ENCODE results near the gene NBPF14. TPM values are rescaled to one million over a fixed set of nuclear protein-coding genes. Genes with fewer than 3 reads are reported as not detected.
A peak's percentile ranks its signal among the peaks of the same experiment; 100 is the strongest.
"Not testable (repeated sequence)": the region's sequence is repeated elsewhere in the genome, so short reads cannot be mapped to it uniquely, and the experiment has no call there.

Gene NBPF14, protein sequence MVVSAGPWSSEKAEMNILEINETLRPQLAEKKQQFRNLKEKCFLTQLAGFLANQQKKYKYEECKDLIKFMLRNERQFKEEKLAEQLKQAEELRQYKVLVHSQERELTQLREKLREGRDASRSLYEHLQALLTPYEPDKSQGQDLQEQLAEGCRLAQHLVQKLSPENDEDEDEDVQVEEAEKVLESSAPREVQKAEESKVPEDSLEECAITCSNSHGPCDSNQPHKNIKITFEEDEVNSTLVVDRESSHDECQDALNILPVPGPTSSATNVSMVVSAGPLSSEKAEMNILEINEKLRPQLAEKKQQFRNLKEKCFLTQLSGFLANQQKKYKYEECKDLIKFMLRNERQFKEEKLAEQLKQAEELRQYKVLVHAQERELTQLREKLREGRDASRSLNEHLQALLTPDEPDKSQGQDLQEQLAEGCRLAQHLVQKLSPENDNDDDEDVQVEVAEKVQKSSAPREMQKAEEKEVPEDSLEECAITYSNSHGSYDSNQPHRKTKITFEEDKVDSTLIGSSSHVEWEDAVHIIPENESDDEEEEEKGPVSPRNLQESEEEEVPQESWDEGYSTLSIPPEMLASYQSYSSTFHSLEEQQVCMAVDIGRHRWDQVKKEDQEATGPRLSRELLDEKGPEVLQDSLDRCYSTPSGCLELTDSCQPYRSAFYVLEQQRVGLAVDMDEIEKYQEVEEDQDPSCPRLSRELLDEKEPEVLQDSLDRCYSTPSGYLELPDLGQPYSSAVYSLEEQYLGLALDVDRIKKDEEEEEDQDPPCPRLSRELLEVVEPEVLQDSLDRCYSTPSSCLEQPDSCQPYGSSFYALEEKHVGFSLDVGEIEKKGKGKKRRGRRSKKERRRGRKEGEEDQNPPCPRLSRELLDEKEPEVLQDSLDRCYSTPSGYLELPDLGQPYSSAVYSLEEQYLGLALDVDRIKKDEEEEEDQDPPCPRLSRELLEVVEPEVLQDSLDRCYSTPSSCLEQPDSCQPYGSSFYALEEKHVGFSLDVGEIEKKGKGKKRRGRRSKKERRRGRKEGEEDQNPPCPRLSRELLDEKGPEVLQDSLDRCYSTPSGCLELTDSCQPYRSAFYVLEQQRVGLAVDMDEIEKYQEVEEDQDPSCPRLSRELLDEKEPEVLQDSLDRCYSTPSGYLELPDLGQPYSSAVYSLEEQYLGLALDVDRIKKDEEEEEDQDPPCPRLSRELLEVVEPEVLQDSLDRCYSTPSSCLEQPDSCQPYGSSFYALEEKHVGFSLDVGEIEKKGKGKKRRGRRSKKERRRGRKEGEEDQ (N-terminal part only)
- 15.3 TPM for polyA plus RNA-seq (ENCODE audit: insufficient read length)

- not testable (repeated sequence) for DNase-seq
These were observed at the start of gene NBPF14 for GRCh38 chr1:148595911-148596310. Gene NBPF14, minus strand, starts transcription at chr1:148596011. Its CDS starts 294 bp downstream, at chr1:148595717.

GRCh38 chr1:148625451-148625850 is 29.6 kb upstream of the NBPF14 start:
- not testable (repeated sequence) for DNase-seq

DNA sequence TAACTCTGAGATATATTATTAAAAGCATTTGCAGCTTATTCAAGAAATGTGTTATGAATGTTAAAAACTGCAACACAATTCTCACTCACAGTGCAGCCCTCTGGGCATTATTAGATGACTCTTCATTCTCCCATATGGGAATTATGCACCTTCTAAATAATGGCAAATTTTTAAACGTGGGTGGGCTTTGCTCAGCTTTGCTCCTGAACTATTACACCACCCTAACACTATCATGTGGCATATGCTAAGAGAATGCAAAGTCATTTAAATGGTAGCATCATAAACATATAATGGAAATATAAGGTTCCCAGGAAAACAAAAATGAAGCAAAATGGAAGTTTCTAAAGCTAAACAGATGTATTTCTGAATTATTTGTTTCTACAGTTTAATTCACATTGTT is 22.4 kb upstream of the NBPF14 start:
- DNase-seq = not testable (repeated sequence)

DNA sequence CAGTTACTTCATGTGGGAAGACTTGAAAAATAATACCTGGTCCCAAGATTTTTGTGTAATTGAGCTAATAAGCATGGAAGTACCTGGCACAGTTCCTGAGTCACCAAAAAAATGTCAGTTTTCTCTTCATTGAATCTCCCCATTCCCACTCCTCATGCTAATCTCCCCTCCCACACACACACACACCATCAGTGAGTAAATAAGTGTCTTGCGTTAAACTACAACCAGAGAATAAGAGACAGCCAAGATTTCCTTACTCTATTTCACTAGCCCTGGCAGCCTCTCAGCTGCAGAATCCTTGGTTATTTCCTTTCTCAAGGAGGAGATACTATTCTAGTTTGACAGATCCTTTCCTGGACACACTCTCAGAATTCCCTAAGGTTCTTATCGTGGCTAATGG is 9.5 kb upstream of the NBPF14 start:
- peak; percentile 10 for DNase-seq

DNA sequence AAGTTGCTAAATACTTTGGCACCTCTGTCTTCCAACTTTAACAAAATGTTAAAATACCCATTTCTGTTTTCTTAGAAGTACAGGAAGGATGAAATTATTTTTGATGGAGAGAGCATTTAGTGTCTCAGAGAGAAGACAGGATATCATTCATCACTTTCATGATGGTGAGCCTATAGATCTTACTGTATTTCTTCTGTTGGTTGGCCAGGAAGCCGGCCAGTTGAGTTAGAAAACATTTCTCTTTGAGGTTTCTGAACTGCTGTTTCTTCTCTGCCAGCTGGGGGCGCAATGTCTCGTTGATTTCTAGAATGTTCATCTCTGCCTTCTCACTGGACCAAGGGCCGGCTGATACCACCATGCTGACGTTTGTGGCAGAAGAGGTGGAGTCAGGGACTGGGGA is 451 bp downstream of the NBPF14 start:
- not testable (repeated sequence) for DNase-seq

DNA sequence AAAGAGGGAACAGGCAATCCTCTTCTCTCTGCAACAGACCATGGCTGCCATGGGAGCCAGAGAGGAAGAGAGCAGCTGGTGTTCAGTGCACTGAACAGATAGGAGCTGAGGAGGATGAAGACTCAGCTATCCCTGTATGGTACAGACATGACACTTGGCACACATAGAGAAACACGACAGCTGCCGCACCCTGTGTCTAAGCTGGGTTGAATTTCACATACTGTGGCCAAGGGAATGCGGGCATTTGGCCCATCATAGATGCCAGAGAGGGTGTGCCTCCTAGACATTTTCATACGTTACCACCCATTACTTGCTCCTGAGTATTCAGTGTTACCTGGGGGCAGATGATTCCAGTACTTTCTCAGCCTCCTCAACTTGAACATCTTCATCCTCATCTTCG is 4.7 kb downstream of the NBPF14 start:
- DNase-seq = not testable (repeated sequence)

- not testable (repeated sequence) for DNase-seq
These were observed 63.7 kb downstream of the NBPF14 start for GRCh38 chr1:148532158-148532557.

DNA sequence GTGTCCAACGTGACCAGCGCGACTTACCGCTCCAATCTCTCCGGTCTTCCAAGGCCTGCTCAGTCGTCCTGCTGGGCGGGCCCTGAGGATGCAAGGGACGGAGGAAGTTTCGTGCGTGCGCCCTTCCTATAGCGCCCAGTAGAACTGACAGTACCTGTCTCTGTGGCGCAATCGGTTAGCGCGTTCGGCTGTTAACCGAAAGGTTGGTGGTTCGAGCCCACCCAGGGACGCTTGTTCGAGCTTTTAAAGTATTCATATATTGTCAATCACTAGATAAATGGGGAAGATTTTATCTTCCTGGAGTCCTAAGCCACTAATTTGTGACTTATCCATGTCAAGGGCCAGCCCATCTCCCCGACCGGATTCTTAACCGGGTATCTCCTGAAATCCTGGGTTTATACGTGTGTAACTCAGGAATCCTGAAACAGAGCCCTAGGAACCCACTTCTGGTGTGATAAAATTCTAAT is 66.7 kb downstream of the NBPF14 start:
- DNase-seq = peak; percentile 3

- DNase-seq = not testable (repeated sequence)
These were observed 67.2 kb downstream of the NBPF14 start for GRCh38 chr1:148528591-148528990.

DNA sequence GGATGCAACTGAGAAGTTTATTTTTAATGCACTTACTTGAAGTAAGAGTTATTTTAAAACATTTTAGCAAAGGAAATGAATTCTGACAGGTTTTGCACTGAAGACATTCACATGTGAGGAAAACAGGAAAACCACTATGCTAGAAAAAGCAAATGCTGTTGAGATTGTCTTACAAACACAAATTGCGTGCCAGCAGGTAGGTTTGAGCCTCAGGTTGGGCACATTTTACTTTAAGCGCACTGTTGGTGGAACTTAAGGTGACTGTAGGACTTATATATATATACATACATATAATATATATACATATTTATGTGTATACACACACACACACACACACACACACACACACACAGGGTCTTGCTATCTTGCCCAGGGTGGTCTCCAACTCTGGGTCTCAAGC is 69.2 kb downstream of the NBPF14 start:
- DNase-seq = not testable (repeated sequence)

- DNase-seq = not testable (repeated sequence)
These were observed 72.3 kb downstream of the NBPF14 start for GRCh38 chr1:148523205-148524144.

DNA sequence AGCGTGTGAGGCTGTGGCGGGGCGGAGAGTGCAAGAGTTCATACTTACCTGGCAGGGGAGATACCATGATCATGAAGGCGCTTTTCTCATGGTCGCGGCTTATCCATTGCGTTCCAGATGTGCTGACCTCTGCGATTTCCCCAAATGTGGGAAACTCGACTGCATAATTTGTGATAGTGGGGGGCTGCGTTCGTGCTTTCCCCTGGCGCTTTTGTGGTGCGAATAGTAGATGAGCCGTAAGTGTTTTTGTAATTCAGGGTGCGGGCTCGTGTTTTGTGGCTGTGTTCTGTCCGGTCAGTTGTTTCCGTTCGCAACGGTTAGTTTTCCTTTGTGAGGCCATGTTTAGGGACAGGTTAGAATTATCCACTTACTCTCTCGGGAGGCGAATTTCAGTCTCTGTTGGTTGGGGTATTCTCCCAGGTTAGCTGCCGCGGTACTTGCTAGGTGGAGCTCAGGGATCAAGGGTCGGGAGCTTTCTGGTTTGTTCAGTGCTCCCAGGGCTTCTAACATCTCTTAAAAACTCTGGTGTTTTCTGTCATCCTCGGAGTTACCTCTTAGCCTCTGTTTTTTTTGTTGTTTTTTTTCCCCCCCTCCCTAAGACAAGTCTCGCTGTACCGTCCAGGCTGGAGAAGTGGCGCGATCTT is 73.1 kb downstream of the NBPF14 start:
- DNase-seq = peak; percentile 83

DNA sequence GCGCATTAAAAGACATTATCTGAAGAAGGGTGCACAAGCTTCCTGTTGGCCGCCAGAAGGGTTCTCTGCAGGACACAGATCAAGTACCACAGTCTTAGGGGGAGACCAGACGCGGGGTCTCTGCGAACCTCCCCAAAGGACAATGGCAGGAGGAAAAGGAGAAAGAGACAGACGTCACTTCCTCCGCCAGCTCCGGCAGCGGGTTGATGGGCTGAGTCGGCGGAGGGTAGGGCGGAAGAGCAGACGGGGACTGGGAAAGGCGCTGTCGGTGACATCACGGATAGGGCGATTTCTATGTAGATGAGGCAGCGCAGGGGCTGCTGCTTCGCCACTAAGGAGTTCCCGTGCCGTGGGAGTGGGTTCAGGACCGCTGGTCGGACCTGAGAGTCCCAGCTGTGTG is 73.7 kb downstream of the NBPF14 start:
- DNase-seq = peak; percentile 73

- not testable (repeated sequence) for DNase-seq
These were observed 81.5 kb downstream of the NBPF14 start for GRCh38 chr1:148514310-148514709.

GRCh38 chr1:148512571-148513184 is 83.1 kb downstream of the NBPF14 start:
- DNase-seq = not testable (repeated sequence)

GRCh38 chr1:148493933-148494332 is 101.9 kb downstream of the NBPF14 start:
- not testable (repeated sequence) for DNase-seq

DNA sequence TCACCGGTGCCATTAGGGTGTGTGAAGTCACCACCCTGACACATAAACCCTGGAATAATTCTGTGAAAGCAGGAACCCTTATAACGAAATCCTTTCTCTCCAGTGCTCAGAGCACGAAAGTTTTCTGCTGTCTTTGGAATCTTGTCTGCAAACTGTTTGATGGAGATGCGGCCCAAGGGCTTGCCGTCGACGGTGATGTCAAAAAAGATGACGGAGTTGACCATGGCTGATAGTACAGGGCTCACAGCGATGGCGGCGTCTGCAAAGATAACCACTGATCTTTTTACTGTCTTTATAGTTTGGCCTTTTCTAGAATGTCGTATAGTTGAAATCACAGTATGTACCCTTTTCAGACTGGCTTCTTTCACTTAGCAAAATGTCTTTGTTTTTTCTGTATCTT is 112.8 kb downstream of the NBPF14 start, which contains the start of gene PPIAL4G:
PPIAL4G (minus strand) TSS at position 274 of the 400 bp plus-strand sequence; CDS start at position 224, 50 bp downstream.
- DNase-seq = not testable (repeated sequence)
